ENCODE data around the gene NMRAL1. TPM values are rescaled to one million over a fixed set of nuclear protein-coding genes. Genes with fewer than 3 reads are reported as not detected.

The NMRAL1 gene
- total and polyA plus RNA-seq, 7 donors, result 2.5 to 5.5 (median 4.1) TPM

DNA sequence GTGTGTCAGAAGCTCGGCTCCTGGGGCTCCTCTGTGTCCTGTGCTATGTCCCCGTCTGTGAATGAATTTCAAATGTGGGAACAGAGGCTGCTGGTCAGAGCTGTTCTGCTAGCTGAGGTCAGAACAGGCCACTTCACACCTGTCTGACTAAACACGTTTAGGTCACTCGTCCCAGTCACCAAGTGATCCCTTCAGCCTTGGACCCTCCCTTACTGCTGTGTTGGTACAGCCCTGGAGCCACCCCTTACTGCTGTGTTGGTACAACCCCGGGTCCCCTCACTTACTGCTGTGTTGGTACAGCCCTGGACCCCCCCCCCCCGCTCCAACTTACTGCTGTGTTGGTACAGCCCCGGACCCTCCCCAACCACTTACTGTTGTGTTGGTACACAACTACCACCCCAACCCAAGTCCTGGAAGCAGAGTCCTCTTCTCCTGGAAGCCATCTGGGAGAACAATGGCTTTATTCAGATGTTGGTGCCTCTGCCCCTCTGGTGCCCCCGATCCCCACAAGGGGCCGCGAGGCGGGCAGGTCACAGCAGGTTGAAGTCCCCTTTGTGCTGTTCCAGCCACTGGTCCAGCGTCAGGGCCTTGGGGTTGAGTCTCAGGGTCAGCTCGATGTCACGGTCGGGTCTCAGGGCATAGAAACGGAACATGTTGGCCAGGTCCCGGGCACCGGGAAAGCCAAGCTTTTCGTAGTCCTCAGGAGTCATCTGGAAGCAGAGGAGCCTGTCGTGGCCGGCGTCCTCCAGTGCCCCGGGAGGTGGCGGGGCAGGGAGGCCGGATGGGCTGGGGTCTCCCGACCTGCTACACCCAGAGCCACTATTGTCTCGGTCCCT, 13.0 kb downstream of the NMRAL1 start:
- no peaks in the 10 kb centered on the region for H3K27me3 ChIP-seq (ENCODE audit: insufficient read depth in 3 of 3, low read length in 2 of 3)
- no peaks in the 10 kb centered on the region for H3K4me1 ChIP-seq
- 75 to 80% (median 75%) methylated on average over 27 of the region's 27 CpGs for WGBS, 3 donors
- no peak overlapping the region for H3K27ac ChIP-seq
- H3K36me3 ChIP-seq (ENCODE audit: insufficient read depth in 1 of 2, low read depth in 1 of 2), result peaks cover 0 to 67% of the 10 kb centered on the region in 2 donors
- no peak for TF ChIP-seq CTCF (IDR thresholded peaks at IDR 0.05)
- no peak overlapping the region for H3K4me3 ChIP-seq
- intact Hi-C loops (cut with DNase I), result loop anchor here in 1 of 2 donors (2.0 kb wide), 1 partner anchor 21 kb away; no protein-coding TSS in a partner anchor
- H3K9me3 ChIP-seq, result no peaks in the 10 kb centered on the region
- ATAC-seq, result peak in 3 of 4 donors; percentile 23 to 31 (median 23)
- DNase-seq, result no peak

DNA sequence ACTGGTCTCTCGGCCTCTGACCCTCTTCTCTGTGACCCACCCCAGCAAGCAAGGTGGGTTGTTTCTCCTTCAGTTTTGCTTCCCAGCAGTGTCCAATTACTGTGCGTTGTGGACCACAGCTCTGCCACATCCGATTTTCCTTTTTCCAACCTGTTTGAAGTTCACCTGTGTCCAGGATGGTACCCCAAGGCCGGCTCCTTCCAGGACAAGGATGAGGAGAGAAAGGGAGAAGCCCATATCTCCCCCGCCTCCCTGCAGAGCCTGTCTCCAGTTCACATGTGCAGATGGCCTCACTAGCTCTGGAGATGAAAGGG, 13.5 kb downstream of the NMRAL1 start:
- no peak overlapping the region for H3K27ac ChIP-seq
- intact Hi-C loops (cut with DNase I), result no loop called here
- no peak for TF ChIP-seq CTCF (IDR thresholded peaks at IDR 0.05)
- peaks cover 0 to 73% of the 10 kb centered on the region in 2 donors for H3K36me3 ChIP-seq (ENCODE audit: insufficient read depth in 1 of 2, low read depth in 1 of 2)
- ATAC-seq (peak in 1 of 4 donors; percentile 9), DNase-seq (no peak)
- H3K4me3 ChIP-seq, result no peak overlapping the region
- 81 to 83% (median 82%) methylated on average over 5 of the region's 5 CpGs for WGBS, 3 donors
- no peaks in the 10 kb centered on the region for H3K9me3 ChIP-seq
- H3K27me3 ChIP-seq (ENCODE audit: insufficient read depth in 3 of 3, low read length in 2 of 3), result no peaks in the 10 kb centered on the region
- no peaks in the 10 kb centered on the region for H3K4me1 ChIP-seq

DNA sequence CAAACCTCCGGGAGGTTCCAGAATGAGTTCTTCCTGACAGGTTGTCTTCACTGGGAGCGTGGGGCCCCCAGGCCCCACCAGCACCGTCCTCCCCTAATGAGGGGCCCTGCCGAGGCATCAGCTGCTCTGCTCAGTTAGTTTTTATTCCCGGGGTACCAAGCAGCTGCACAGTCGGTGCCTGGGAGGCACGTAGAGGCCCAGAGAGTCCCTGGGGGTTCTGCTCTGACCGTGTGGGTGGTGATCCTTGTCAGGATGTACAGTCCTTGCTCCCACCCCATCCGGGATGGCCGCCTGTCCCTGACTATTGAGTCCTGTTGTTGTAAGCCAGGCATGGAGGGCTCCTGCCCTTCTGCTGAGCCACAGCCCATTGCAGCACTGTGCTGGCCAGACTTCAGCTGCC, 18.5 kb downstream of the NMRAL1 start:
- Histone ChIP-seq H3K4me3 (no peak overlapping the region), H3K27me3 (ENCODE audit: insufficient read depth in 3 of 3, low read length in 2 of 3) (no peaks in the 10 kb centered on the region), H3K27ac (no peak overlapping the region), H3K4me1 (no peaks in the 10 kb centered on the region), H3K36me3 (ENCODE audit: insufficient read depth in 1 of 2, low read depth in 1 of 2) (peaks cover 8 to 97% of the 10 kb centered on the region in 2 donors), H3K9me3 (no peaks in the 10 kb centered on the region)
- no peak for TF ChIP-seq CTCF (IDR thresholded peaks at IDR 0.05)
- ATAC-seq (no peak), DNase-seq (no peak)
- 55 to 63% (median 58%) methylated on average over 10 of the region's 10 CpGs for WGBS, 3 donors
- intact Hi-C loops (cut with DNase I), result no loop called here

- no peak for TF ChIP-seq CTCF (IDR thresholded peaks at IDR 0.05)
- Histone ChIP-seq H3K36me3 (ENCODE audit: insufficient read depth in 1 of 2, low read depth in 1 of 2) (peaks cover 8 to 97% of the 10 kb centered on the region in 2 donors), H3K4me1 (no peaks in the 10 kb centered on the region), H3K4me3 (no peak overlapping the region), H3K27ac (no peak overlapping the region), H3K27me3 (ENCODE audit: insufficient read depth in 3 of 3, low read length in 2 of 3) (no peaks in the 10 kb centered on the region), H3K9me3 (no peaks in the 10 kb centered on the region)
- intact Hi-C loops (cut with DNase I), result no loop called here
- no peak for DNase-seq
- WGBS, 3 donors, result 86 to 89% (median 89%) methylated on average over 14 of the region's 14 CpGs
- no peak for ATAC-seq
Measured at GRCh38 chr16:4455081-4455480, 19.3 kb downstream of the NMRAL1 start.

All from psoas muscle (tissue), 8 donors.